ENCODE results near the gene KIF5B.
"Not testable (repeated sequence)": the region's sequence is repeated elsewhere in the genome, so short reads cannot be mapped to it uniquely, and the experiment has no call there.

KIF5B gene

DNA sequence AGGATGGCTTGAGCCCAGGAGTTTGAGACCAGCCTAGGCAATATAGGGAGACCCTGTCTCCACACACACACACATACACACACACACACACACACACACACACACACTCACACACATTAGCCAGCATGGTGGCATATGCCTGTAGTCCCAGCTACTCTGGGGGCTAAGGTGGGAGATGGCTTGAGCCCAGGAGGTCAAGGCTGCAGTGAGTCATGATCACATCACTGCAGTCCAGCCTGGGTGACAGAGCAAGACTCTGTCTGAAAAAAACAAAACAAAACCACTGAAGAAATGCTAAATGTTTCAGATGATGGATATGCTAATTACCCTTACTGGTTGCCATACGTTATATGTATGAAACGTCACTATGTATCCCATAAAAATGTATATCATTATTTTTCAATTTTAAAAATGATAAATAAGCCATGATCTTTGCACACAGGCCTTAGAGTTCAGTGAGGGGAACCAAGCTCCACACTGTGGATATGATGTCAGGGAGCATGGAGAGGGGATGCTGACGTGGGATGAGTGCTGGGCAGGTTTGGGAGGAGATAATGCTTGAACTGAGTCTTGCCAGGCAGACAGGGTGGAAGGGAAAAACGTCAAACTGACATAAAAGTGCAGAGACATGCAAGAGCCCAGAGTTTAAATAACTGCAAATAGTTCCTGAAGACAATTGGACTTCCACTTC lies 81.6 kb downstream of the KIF5B start:
- no peaks in the 10 kb centered on the region for H3K9me3 ChIP-seq (ENCODE audit: insufficient read depth, low read depth, low read length)
- H3K4me3 ChIP-seq (ENCODE audit: low read depth, low read length): no peak overlapping the region
- no peaks in the 10 kb centered on the region for H3K27me3 ChIP-seq (ENCODE audit: insufficient read depth, low read length)
- H2BK5ac ChIP-seq (ENCODE audit: low read depth, low read length, poor library complexity): no peak overlapping the region
- H3K79me2 ChIP-seq (ENCODE audit: control insufficient read depth, insufficient read depth, low read length, poor library complexity): no peaks in the 10 kb centered on the region
- H3K36me3 ChIP-seq (ENCODE audit: control insufficient read depth in 1 of 2, insufficient read depth in 2 of 2, low read length in 2 of 2): no peaks in the 10 kb centered on the region
- H2AK5ac ChIP-seq (ENCODE audit: low read length): no peak overlapping the region
- H2BK120ac ChIP-seq (ENCODE audit: insufficient read depth, low read length, poor library complexity): no peak overlapping the region
- no peak overlapping the region for H3K4me2 ChIP-seq (ENCODE audit: low read length)
- H3K79me1 ChIP-seq (ENCODE audit: low read length): no peaks in the 10 kb centered on the region
- DNase-seq: no peak
- H2AFZ ChIP-seq (ENCODE audit: insufficient read depth, low read length, poor library complexity): no peak overlapping the region
- no peak overlapping the region for H4K12ac ChIP-seq (ENCODE audit: low read depth, low read length)
- no peak overlapping the region for H3K14ac ChIP-seq (ENCODE audit: low read length)
- H2BK12ac ChIP-seq (ENCODE audit: low read length): no peak overlapping the region
- no peak overlapping the region for H3K23ac ChIP-seq (ENCODE audit: low read length)
- H4K91ac ChIP-seq (ENCODE audit: low read depth, low read length): no peak overlapping the region
- H3K4me1 ChIP-seq (ENCODE audit: control insufficient read depth in 1 of 2, insufficient read depth in 2 of 2, low read length in 2 of 2): peaks cover 0 to 2% of the 10 kb centered on the region in 2 experiments
- H3K27ac ChIP-seq (ENCODE audit: low read depth, low read length): no peak overlapping the region
- no CpG with 5 or more reads among the region's 4 CpGs for WGBS (ENCODE audit: extremely low coverage, insufficient coverage, insufficient read length)
- no peak overlapping the region for H3K4ac ChIP-seq (ENCODE audit: low read depth, low read length)
- H3K9ac ChIP-seq (ENCODE audit: low read length): no peak overlapping the region
- H3K18ac ChIP-seq (ENCODE audit: low read length): no peak overlapping the region
- H4K8ac ChIP-seq (ENCODE audit: low read depth, low read length): no peak overlapping the region

DNA sequence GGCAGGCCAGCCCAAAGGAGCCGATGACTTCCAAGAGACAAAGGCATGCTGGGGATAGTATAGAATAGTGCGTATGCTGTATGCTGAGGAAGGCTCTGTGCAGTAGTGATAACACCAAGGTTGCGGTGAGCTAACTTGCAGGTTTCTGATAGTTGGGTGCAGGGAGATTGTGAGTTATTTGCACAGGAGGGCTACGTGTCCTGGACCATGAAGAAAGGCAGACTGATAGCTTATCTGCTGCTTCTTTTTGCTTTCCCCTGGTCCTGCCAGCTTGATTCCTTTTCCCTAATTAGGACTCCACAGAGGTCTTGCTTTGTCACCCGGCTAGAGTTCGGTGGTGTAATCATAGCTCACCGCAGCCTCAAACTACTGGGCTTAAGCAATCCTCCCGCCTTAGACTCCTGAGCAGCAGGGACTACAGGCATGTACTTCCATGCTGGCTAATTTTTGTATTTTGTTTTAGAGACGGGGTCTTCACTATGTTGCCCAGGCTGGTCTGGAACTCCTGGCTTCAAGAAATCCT lies 83.6 kb downstream of the KIF5B start:
- Histone ChIP-seq H3K79me2 (ENCODE audit: control insufficient read depth, insufficient read depth, low read length, poor library complexity) (no peaks in the 10 kb centered on the region), H3K27me3 (ENCODE audit: insufficient read depth, low read length) (no peaks in the 10 kb centered on the region), H3K9ac (ENCODE audit: low read length) (no peak overlapping the region), H4K8ac (ENCODE audit: low read depth, low read length) (no peak overlapping the region), H2BK12ac (ENCODE audit: low read length) (no peak overlapping the region), H3K4me2 (ENCODE audit: low read length) (no peak overlapping the region), H3K18ac (ENCODE audit: low read length) (no peak overlapping the region), H3K4me3 (ENCODE audit: low read depth, low read length) (no peak overlapping the region), H3K23ac (ENCODE audit: low read length) (no peak overlapping the region), H3K4ac (ENCODE audit: low read depth, low read length) (no peak overlapping the region), H2AFZ (ENCODE audit: insufficient read depth, low read length, poor library complexity) (no peak overlapping the region), H4K12ac (ENCODE audit: low read depth, low read length) (no peak overlapping the region), H3K4me1 (ENCODE audit: control insufficient read depth in 1 of 2, insufficient read depth in 2 of 2, low read length in 2 of 2) (no peaks in the 10 kb centered on the region), H4K91ac (ENCODE audit: low read depth, low read length) (no peak overlapping the region), H3K27ac (ENCODE audit: low read depth, low read length) (no peak overlapping the region), H2BK5ac (ENCODE audit: low read depth, low read length, poor library complexity) (no peak overlapping the region), H2BK120ac (ENCODE audit: insufficient read depth, low read length, poor library complexity) (no peak overlapping the region), H3K14ac (ENCODE audit: low read length) (no peak overlapping the region), H2AK5ac (ENCODE audit: low read length) (no peak overlapping the region), H3K36me3 (ENCODE audit: control insufficient read depth in 1 of 2, insufficient read depth in 2 of 2, low read length in 2 of 2) (no peaks in the 10 kb centered on the region), H3K79me1 (ENCODE audit: low read length) (no peaks in the 10 kb centered on the region), H3K9me3 (ENCODE audit: insufficient read depth, low read depth, low read length) (no peaks in the 10 kb centered on the region)
- DNase-seq: peak in 1 of 2 donors; percentile 25
- WGBS (ENCODE audit: extremely low coverage, insufficient coverage, insufficient read length): no CpG with 5 or more reads among the region's 9 CpGs

DNA sequence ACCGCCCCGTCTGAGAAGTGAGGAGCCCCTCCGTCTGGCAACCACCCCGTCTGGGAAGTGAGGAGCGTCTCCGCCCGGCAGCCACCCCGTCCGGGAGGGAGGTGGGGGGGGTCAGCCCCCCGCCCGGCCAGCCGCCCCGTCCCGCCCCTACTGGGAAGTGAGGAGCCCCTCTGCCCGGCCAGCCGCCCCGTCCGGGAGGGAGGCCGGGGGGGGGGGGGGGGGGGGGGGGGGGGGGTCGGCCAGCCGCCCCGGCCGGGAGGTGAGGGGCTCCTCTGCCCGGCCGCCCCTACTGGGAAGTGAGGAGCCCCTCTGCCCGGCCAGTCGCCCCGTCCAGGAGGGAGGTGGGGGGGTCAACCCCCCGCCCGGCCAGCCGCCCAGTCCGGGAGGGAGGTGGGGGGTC lies 86.4 kb downstream of the KIF5B start:
- not testable (repeated sequence) for H3K14ac ChIP-seq (ENCODE audit: low read length); H3K4me2 ChIP-seq (ENCODE audit: low read length); H2BK5ac ChIP-seq (ENCODE audit: low read depth, low read length, poor library complexity); H3K18ac ChIP-seq (ENCODE audit: low read length); H3K79me2 ChIP-seq (ENCODE audit: control insufficient read depth, insufficient read depth, low read length, poor library complexity); H3K4me3 ChIP-seq (ENCODE audit: low read depth, low read length); H3K23ac ChIP-seq (ENCODE audit: low read length); H3K9me3 ChIP-seq (ENCODE audit: insufficient read depth, low read depth, low read length); H3K4me1 ChIP-seq (ENCODE audit: control insufficient read depth in 1 of 2, insufficient read depth in 2 of 2, low read length in 2 of 2); H2BK120ac ChIP-seq (ENCODE audit: insufficient read depth, low read length, poor library complexity); H2AFZ ChIP-seq (ENCODE audit: insufficient read depth, low read length, poor library complexity); H4K8ac ChIP-seq (ENCODE audit: low read depth, low read length); H4K91ac ChIP-seq (ENCODE audit: low read depth, low read length); H3K79me1 ChIP-seq (ENCODE audit: low read length); H3K36me3 ChIP-seq (ENCODE audit: control insufficient read depth in 1 of 2, insufficient read depth in 2 of 2, low read length in 2 of 2); H3K9ac ChIP-seq (ENCODE audit: low read length); H3K27ac ChIP-seq (ENCODE audit: low read depth, low read length); H2AK5ac ChIP-seq (ENCODE audit: low read length); H3K27me3 ChIP-seq (ENCODE audit: insufficient read depth, low read length); H4K12ac ChIP-seq (ENCODE audit: low read depth, low read length); DNase-seq; H2BK12ac ChIP-seq (ENCODE audit: low read length); H3K4ac ChIP-seq (ENCODE audit: low read depth, low read length)
- WGBS (ENCODE audit: extremely low coverage, insufficient coverage, insufficient read length): no CpG with 5 or more reads among the region's 32 CpGs

DNA sequence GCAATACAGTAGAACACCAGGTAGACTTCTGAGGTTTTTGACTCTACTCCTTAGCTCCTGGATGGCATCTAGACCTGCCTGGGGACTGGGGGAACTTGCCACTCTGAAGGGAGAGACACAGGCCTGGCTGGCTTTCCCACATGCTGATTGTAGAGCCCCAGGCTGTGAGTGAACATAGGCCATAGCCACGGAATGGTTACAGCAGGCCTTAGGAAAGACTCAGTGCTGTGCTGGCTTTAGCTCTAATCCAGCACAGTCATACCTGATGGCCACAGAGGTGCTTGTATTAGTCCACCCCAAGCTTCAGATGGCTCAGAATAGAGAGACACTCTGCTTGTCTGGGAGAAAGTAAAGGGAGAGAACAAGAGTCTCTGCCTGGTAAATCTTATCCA lies 92.6 kb downstream of the KIF5B start:
- no peak overlapping the region for H3K4ac ChIP-seq (ENCODE audit: low read depth, low read length)
- H3K14ac ChIP-seq (ENCODE audit: low read length): no peak overlapping the region
- H3K4me1 ChIP-seq (ENCODE audit: control insufficient read depth in 1 of 2, insufficient read depth in 2 of 2, low read length in 2 of 2): peaks cover 10 to 18% of the 10 kb centered on the region in 2 experiments
- peak overlapping the region; percentile 61 for H4K91ac ChIP-seq (ENCODE audit: low read depth, low read length)
- H2AK5ac ChIP-seq (ENCODE audit: low read length): no peak overlapping the region
- peak; percentile 23 to 50 for DNase-seq
- no peak overlapping the region for H4K8ac ChIP-seq (ENCODE audit: low read depth, low read length)
- H3K79me1 ChIP-seq (ENCODE audit: low read length): peaks cover 2% of the 10 kb centered on the region
- no peak overlapping the region for H2BK12ac ChIP-seq (ENCODE audit: low read length)
- no peaks in the 10 kb centered on the region for H3K27me3 ChIP-seq (ENCODE audit: insufficient read depth, low read length)
- H3K4me3 ChIP-seq (ENCODE audit: low read depth, low read length): no peak overlapping the region
- H3K23ac ChIP-seq (ENCODE audit: low read length): no peak overlapping the region
- H3K9me3 ChIP-seq (ENCODE audit: insufficient read depth, low read depth, low read length): no peaks in the 10 kb centered on the region
- no peak overlapping the region for H3K27ac ChIP-seq (ENCODE audit: low read depth, low read length)
- H3K79me2 ChIP-seq (ENCODE audit: control insufficient read depth, insufficient read depth, low read length, poor library complexity): no peaks in the 10 kb centered on the region
- no peak overlapping the region for H4K12ac ChIP-seq (ENCODE audit: low read depth, low read length)
- H3K36me3 ChIP-seq (ENCODE audit: control insufficient read depth in 1 of 2, insufficient read depth in 2 of 2, low read length in 2 of 2): no peaks in the 10 kb centered on the region
- no peak overlapping the region for H2AFZ ChIP-seq (ENCODE audit: insufficient read depth, low read length, poor library complexity)
- peak overlapping the region; percentile 23 for H2BK5ac ChIP-seq (ENCODE audit: low read depth, low read length, poor library complexity)
- no peak overlapping the region for H3K9ac ChIP-seq (ENCODE audit: low read length)
- no peak overlapping the region for H3K4me2 ChIP-seq (ENCODE audit: low read length)
- H2BK120ac ChIP-seq (ENCODE audit: insufficient read depth, low read length, poor library complexity): no peak overlapping the region
- no peak overlapping the region for H3K18ac ChIP-seq (ENCODE audit: low read length)
- no CpG with 5 or more reads among the region's 1 CpG for WGBS (ENCODE audit: extremely low coverage, insufficient coverage, insufficient read length)

Measured in trophoblast cell (in vitro differentiated cells and primary cell).